Astrocyte (in vitro differentiated cells and primary cell): ENCODE results near the gene UNC79. TPM values are rescaled to one million over a fixed set of nuclear protein-coding genes. Genes with fewer than 3 reads are reported as not detected.

Source experiments
- DNase-seq: peaks from one replicate; pipeline ENCODE4 v3.0.0-alpha.2; 2010; ENCODE audit warnings: low read depth
- FAIRE-seq: peaks from 2 replicates; lab custom pipeline; 2011; peaks lifted over from hg19 to GRCh38; lab: Jason Lieb, UNC
- H2AFZ ChIP-seq: 2 replicates; pipeline ENCODE4 v1.6.0; 2012; ENCODE audit warnings: low read depth, low read length, inconsistent platforms
- H3K27ac ChIP-seq: 2 replicates; pipeline ENCODE4 v1.5.1; 2011; ENCODE audit warnings: low read depth, low read length, inconsistent platforms
- H3K27me3 ChIP-seq: 2 replicates; pipeline ENCODE4 v1.6.0; 2011; ENCODE audit warnings: low read length, inconsistent platforms; ENCODE audit not compliant: insufficient read depth
- H3K36me3 ChIP-seq: 2 replicates; pipeline ENCODE4 v1.5.1; 2011; ENCODE audit warnings: low read length, inconsistent platforms; ENCODE audit not compliant: insufficient read depth
- H3K4me1 ChIP-seq: 2 replicates; pipeline ENCODE4 v1.5.1; 2011; ENCODE audit warnings: low read length, inconsistent platforms; ENCODE audit not compliant: insufficient read depth
- H3K4me2 ChIP-seq: 2 replicates; pipeline ENCODE4 v1.6.0; 2012; ENCODE audit warnings: low read length, inconsistent platforms
- H3K4me3 ChIP-seq: 2 replicates; pipeline ENCODE4 v1.5.1; 2011; ENCODE audit warnings: low read depth, mild to moderate bottlenecking, low read length, inconsistent platforms; ENCODE audit not compliant: insufficient read depth
- H3K79me2 ChIP-seq: 2 replicates; pipeline ENCODE4 v1.6.0; 2012; ENCODE audit warnings: mild to moderate bottlenecking, low read length, inconsistent platforms; ENCODE audit not compliant: insufficient read depth
- H3K9ac ChIP-seq: 2 replicates; pipeline ENCODE4 v1.6.0; 2012; ENCODE audit warnings: mild to moderate bottlenecking, low read length, inconsistent platforms
- H3K9me3 ChIP-seq: 2 replicates; pipeline ENCODE4 v1.5.1; 2012; ENCODE audit warnings: low read depth, mild to moderate bottlenecking, low read length, inconsistent platforms; ENCODE audit not compliant: insufficient read depth
- H4K20me1 ChIP-seq: 2 replicates; pipeline ENCODE4 v1.6.0; 2012; ENCODE audit warnings: low read length, inconsistent platforms; ENCODE audit not compliant: insufficient read depth
- H3K27ac Mint-ChIP-seq: one replicate; pipeline ENCODE4 v1.8.0; 2021; ENCODE audit warnings: mild to moderate bottlenecking, mixed read lengths; ENCODE audit not compliant: unreplicated experiment
- H3K27me3 Mint-ChIP-seq: one replicate; pipeline ENCODE4 v1.8.0; 2021; ENCODE audit warnings: low read depth, mixed read lengths; ENCODE audit not compliant: unreplicated experiment
- H3K36me3 Mint-ChIP-seq: one replicate; pipeline ENCODE4 v1.8.0; 2021; ENCODE audit warnings: low read depth, mixed read lengths; ENCODE audit not compliant: unreplicated experiment
- H3K4me1 Mint-ChIP-seq: one replicate; pipeline ENCODE4 v1.8.0; 2021; ENCODE audit warnings: low read depth, mixed read lengths; ENCODE audit not compliant: unreplicated experiment
- H3K4me3 Mint-ChIP-seq: one replicate; pipeline ENCODE4 v1.8.0; 2021; ENCODE audit warnings: mild to moderate bottlenecking, moderate library complexity, mixed read lengths; ENCODE audit not compliant: unreplicated experiment
- H3K9me3 Mint-ChIP-seq: one replicate; pipeline ENCODE4 v1.8.0; 2021; ENCODE audit warnings: mild to moderate bottlenecking, mixed read lengths; ENCODE audit not compliant: unreplicated experiment
- EZH2 ChIP-seq: IDR thresholded peaks from 2 replicates; pipeline ENCODE4 v1.6.1; 2012; ENCODE audit warnings: mild to moderate bottlenecking, low read length, inconsistent platforms; ENCODE audit not compliant: insufficient read depth
- total RNA-seq: library from RNA; stranded (reverse); gene quantifications from 2 replicates; pipeline ENCODE4 v1.2.1, GENCODE V29; 2021
- TF ChIP-seq, protein P1 (sequence below): IDR thresholded peaks from 2 replicates; pipeline ENCODE4 v1.5.1; 2011; ENCODE audit warnings: low read depth, mild to moderate bottlenecking, inconsistent platforms, low read length, moderate library complexity; ENCODE audit not compliant: insufficient read depth

UNC79 gene
- total RNA-seq, 1 donor from 2014 or later: 0.66 TPM

DNA sequence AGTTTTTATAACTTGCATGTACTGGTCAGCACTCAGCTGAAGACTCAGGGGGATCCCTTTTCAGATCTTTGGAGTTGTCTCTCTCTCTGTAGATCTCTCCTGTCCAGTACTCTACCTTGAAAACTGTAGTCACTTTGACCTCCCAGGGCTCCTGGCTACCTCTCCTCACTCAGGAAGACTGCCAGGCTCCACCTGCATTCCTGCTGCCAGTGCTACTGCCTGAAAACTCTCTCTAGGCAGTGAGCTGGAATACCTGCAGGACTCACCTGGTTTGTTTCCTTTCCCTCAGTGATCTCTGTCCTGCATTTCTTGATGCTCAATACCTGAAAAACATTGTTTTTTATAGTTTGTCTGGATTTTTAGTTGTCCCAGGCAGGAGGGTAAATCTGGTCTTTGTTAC is 270.2 kb downstream of the UNC79 start:
- H4K20me1 ChIP-seq: no peaks in the 10 kb centered on the region
- DNase-seq (no peak), FAIRE-seq (no peak)
- no peaks in the 10 kb centered on the region for H3K27me3 ChIP-seq
- no peak overlapping the region for H2AFZ ChIP-seq
- H3K4me1 ChIP-seq: no peaks in the 10 kb centered on the region
- H3K4me1 Mint-ChIP-seq: no peaks in the 10 kb centered on the region
- no peaks in the 10 kb centered on the region for H3K79me2 ChIP-seq
- TF ChIP-seq EZH2: no peak
- TF ChIP-seq, protein P1, sequence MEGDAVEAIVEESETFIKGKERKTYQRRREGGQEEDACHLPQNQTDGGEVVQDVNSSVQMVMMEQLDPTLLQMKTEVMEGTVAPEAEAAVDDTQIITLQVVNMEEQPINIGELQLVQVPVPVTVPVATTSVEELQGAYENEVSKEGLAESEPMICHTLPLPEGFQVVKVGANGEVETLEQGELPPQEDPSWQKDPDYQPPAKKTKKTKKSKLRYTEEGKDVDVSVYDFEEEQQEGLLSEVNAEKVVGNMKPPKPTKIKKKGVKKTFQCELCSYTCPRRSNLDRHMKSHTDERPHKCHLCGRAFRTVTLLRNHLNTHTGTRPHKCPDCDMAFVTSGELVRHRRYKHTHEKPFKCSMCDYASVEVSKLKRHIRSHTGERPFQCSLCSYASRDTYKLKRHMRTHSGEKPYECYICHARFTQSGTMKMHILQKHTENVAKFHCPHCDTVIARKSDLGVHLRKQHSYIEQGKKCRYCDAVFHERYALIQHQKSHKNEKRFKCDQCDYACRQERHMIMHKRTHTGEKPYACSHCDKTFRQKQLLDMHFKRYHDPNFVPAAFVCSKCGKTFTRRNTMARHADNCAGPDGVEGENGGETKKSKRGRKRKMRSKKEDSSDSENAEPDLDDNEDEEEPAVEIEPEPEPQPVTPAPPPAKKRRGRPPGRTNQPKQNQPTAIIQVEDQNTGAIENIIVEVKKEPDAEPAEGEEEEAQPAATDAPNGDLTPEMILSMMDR: no peak
- no peaks in the 10 kb centered on the region for H3K36me3 Mint-ChIP-seq
- H3K9me3 Mint-ChIP-seq: no peaks in the 10 kb centered on the region
- H3K4me2 ChIP-seq: no peak overlapping the region
- no peak overlapping the region for H3K4me3 ChIP-seq
- no peak overlapping the region for H3K27ac ChIP-seq
- peaks cover 3% of the 10 kb centered on the region for H3K27me3 Mint-ChIP-seq
- no peak overlapping the region for H3K9ac ChIP-seq
- H3K4me3 Mint-ChIP-seq: no peak overlapping the region
- H3K36me3 ChIP-seq: no peaks in the 10 kb centered on the region
- no peaks in the 10 kb centered on the region for H3K9me3 ChIP-seq
- H3K27ac Mint-ChIP-seq: no peak overlapping the region

- Histone ChIP-seq H2AFZ (no peak overlapping the region), H3K4me3 (no peak overlapping the region), H3K27me3 (no peaks in the 10 kb centered on the region), H3K4me2 (no peak overlapping the region), H3K9me3 (no peaks in the 10 kb centered on the region), H3K4me1 (no peaks in the 10 kb centered on the region), H3K9ac (no peak overlapping the region), H4K20me1 (no peaks in the 10 kb centered on the region), H3K79me2 (no peaks in the 10 kb centered on the region), H3K36me3 (no peaks in the 10 kb centered on the region), H3K27ac (no peak overlapping the region)
- no peak for TF ChIP-seq EZH2
- TF ChIP-seq, protein P1: no peak
- Mint-ChIP-seq H3K36me3 (no peaks in the 10 kb centered on the region), H3K27me3 (peaks cover 8% of the 10 kb centered on the region), H3K9me3 (no peaks in the 10 kb centered on the region), H3K4me1 (no peaks in the 10 kb centered on the region), H3K27ac (no peak overlapping the region), H3K4me3 (no peak overlapping the region)
- DNase-seq: no peak
- no peak for FAIRE-seq
Measured at GRCh38 chr14:93701562-93701961, 270.8 kb downstream of the UNC79 start.

DNA sequence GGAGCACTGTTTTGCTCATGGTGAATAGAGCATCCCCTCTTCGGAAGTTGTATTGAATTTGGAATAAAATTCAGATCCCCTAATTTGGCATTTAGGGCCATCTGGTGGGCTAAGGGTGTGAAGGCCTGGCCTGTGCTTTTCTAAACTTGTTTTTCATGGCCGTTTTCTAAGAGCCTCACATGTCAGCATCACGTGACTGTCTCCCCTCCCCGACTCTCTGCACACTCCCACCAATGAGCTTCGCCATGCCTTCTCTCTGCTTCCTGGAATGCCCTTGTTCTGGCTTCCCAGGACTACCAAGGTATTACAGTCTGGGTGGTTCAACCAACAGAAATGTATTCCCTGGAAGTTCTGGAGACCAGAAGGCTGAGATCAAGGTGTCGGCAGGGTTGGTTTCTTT is 272.2 kb downstream of the UNC79 start:
- H3K36me3 Mint-ChIP-seq: no peaks in the 10 kb centered on the region
- no peak overlapping the region for H3K4me3 ChIP-seq
- TF ChIP-seq, protein P1: no peak
- no peak for TF ChIP-seq EZH2
- no peak overlapping the region for H3K27ac ChIP-seq
- H2AFZ ChIP-seq: no peak overlapping the region
- H3K4me3 Mint-ChIP-seq: no peak overlapping the region
- H3K9me3 Mint-ChIP-seq: no peaks in the 10 kb centered on the region
- H3K79me2 ChIP-seq: no peaks in the 10 kb centered on the region
- H3K27ac Mint-ChIP-seq: no peak overlapping the region
- no peaks in the 10 kb centered on the region for H3K4me1 Mint-ChIP-seq
- H3K4me2 ChIP-seq: no peak overlapping the region
- FAIRE-seq: no peak
- H3K9me3 ChIP-seq: no peaks in the 10 kb centered on the region
- H3K27me3 Mint-ChIP-seq: peaks cover 9% of the 10 kb centered on the region
- DNase-seq: no peak
- H3K27me3 ChIP-seq: no peaks in the 10 kb centered on the region
- H3K4me1 ChIP-seq: no peaks in the 10 kb centered on the region
- no peaks in the 10 kb centered on the region for H4K20me1 ChIP-seq
- no peaks in the 10 kb centered on the region for H3K36me3 ChIP-seq
- H3K9ac ChIP-seq: no peak overlapping the region
